Lower leg skin (tissue), 3 donors: ENCODE results near the gene FCAMR.

Experiments
- CTCF ChIP-seq, 3 donors: fragments of 450-650 bp; IDR thresholded peaks; one replicate each; pipeline ENCODE4 v1.5.1; 2016; ENCODE audit warnings: antibody characterized with exemption in 3 of 3, mild to moderate bottlenecking in 3 of 3, moderate library complexity in 2 of 3
- POLR2A ChIP-seq, 2 donors: fragments of 450-650 bp; IDR thresholded peaks; one replicate each; pipeline ENCODE4 v1.6.1; 2016 to 2017; ENCODE audit warnings: antibody characterized with exemption in 2 of 2, mild to moderate bottlenecking in 1 of 2, moderate library complexity in 1 of 2

GRCh38 chr1:207000651-207001291 lies 30.5 kb upstream of the FCAMR start:
- no peak for TF ChIP-seq CTCF (IDR thresholded peaks at IDR 0.05)
- TF ChIP-seq POLR2A (IDR thresholded peaks at IDR 0.05), result no peak
